Stimulated activated CD8-positive, alpha-beta memory T cell treated with anti-CD3 and anti-CD28 coated beads, Interleukin-15, amount 100 ng/mL, for 1 hour (primary cell): ENCODE data around the gene SPSB1.

Experiments
- DNase-seq: peaks from one replicate; pipeline ENCODE4 v3.0.0-alpha.2; 2020; ENCODE audit warnings: low read depth

The SPSB1 gene

GRCh38 chr1:9300573-9300972 is 7.9 kb downstream of the SPSB1 start:
- no peak for DNase-seq

DNA sequence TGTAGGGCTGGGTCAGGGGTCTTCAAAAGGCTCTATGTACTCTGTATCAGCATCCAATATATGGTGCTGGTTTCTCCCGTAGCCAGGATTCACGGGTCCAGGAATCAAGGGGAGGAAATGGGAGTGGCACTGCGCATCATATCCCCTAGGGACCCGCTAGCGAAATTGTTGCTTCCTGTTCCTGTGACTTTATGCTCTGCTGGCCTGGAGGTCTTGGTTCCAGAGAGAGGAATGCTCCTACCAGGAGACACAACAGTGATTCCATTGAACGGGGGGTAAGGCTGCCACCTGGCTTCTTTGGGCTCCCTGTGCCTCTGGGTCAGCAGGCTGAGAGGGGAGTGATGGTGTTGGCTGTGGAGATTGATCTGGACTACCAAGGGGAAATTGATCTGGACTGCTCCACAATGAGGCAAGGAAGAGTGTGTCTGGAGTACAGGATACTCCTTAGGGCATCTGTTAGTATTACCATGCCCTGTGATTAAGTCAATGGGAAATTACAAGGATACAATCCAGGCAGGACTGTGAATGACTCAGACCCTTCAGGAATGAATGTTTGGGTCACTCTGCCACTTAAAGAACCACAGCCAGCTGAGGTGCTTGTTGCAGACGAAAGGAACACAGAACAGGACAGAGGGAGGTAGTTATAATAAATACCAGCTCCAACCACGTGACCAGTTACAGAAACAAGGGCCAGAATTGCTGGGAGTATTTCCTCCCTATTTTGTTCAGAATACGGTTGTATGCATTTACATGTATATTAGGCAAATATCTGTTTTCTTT is 10.2 kb downstream of the SPSB1 start:
- no peak for DNase-seq

- no peak for DNase-seq
Measured at GRCh38 chr1:9303916-9304315, 11.2 kb downstream of the SPSB1 start.

DNA sequence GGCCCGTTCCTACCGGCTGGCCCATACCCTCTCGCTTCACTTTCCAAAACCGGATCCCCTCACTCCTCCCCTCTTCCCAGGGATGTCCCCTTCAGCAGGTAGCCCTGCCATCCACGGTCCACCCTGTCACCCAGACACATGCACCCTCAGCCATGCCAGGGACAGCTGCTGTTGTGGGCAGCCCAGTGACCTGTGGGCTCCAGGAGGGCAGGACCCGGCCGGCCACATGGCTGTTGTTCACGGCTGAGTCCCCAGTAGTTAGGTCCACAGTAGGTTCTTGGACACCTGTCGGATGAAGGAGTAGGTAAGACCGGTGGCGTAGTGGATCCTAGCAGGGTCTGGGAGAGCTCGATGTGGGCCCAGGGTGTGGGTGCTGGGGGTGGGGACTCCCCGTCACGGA is 12.5 kb downstream of the SPSB1 start:
- no peak for DNase-seq

DNA sequence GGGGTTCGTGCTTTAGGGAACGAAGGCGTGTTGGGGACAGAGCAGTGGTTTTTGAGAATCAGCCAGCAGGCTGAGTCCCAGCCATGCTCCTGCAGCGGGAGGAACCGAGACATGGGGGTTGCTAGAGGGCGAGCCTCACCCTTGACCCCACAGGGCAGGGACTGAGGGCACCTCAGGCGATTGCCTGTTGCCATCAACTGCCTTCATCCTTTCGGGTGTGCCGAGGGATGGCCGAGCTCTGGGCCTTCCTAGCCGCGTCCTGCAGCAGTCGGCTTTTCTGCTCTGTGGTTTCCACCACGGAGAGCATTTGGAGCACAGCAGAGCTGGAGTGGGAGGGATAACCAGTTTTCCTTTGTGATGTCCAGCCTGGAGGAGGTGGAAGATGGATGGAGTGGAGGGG is 13.3 kb downstream of the SPSB1 start:
- no peak for DNase-seq

- no peak for DNase-seq
Measured at GRCh38 chr1:9307303-9307702, 14.6 kb downstream of the SPSB1 start.

DNA sequence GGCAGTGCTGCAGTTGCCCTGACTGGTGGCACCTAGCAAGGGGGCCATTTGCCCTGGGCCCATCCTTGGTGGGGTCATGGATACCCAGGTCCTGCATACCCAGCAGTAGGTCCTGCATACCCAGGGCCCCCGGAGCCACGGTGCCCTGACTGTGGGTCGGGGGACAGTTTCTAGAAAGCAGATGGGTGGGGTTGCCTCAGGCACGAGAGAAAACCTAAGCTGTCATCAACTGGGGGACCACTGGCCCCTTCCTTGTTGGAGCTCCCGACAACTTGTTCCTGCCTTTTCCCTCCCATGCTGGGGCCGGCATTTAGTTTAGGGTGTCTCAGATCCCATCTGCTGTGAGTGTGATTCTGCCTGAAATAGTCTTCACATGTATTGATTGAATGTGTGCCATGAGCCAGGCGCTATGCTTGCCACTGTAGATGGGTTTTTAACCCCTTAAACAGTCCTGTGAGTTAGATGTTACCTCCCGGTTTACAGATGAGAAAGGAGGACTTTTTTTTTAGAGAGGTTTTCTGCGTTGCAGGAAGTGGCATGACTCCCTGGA is 15.6 kb downstream of the SPSB1 start:
- DNase-seq, result no peak

- no peak for DNase-seq
Measured at GRCh38 chr1:9309080-9309479, 16.4 kb downstream of the SPSB1 start.

DNA sequence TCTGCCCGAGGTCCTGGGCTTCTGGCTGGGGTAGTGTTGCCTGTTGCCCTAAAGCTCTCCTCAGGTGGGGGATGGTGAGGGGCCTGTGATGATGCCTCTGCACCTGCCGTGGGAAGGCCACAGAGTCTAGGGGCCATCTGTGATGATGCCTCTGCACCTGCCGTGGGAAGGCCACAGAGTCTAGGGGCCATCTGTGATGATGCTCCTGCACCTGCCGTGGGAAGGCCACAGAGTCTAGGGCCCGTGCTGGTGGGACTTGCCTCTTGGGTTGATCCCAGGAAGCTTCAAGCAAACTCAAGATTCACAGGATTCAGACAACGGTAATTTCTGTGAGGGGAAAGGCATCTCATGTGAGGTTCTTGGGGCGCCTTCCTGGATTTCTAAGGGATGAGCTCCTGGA is 17.3 kb downstream of the SPSB1 start:
- DNase-seq, result no peak

- DNase-seq, result no peak
Measured at GRCh38 chr1:9311029-9311428, 18.3 kb downstream of the SPSB1 start.

- no peak for DNase-seq
Measured at GRCh38 chr1:9311479-9311878, 18.8 kb downstream of the SPSB1 start.

DNA sequence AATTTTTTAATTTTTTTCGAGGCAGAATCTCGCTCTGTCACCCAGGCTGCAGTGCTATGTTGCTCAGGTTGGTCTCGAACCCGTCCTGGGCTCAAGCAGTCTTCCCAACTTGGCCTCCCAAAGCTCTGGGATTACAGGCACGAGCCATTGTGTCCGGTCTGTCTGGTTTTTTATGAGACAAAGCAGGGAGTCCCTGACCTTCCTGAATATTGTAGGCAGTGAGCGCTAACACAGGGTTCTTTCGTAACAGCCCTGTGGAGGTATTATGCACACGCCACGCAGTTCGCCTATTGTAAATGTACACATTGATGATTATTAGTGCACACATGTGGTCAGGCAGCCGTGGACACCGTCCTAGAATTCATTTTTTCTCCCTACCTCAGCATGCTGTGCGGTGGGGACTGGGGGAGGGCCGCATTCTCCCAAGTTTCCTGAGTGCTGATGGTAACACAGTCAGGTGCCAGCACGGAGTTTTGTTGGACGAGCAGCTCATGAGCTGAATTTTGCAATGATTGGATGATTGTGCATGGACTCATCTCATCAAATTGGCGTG is 19.6 kb downstream of the SPSB1 start:
- no peak for DNase-seq

DNA sequence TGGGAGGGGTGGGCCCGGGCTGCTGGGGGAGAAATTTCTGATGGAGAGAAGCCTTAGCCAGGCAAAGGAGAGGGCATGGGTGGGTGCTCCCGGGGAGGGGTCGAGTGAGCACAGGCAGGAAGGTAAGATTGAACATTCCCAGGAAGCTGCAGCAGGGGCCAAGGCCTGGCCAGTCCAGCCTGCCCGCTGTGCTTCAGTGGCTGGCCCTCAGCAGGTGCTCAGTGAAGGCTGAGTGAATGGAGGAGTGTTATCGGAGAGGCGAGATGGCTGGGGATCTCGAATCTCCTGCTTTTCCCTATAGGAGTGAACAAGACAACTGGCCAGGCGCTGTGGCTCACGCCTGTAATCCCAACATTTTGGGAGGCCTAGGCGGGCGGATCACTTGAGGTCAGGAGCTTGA is 20.9 kb downstream of the SPSB1 start:
- no peak for DNase-seq

DNA sequence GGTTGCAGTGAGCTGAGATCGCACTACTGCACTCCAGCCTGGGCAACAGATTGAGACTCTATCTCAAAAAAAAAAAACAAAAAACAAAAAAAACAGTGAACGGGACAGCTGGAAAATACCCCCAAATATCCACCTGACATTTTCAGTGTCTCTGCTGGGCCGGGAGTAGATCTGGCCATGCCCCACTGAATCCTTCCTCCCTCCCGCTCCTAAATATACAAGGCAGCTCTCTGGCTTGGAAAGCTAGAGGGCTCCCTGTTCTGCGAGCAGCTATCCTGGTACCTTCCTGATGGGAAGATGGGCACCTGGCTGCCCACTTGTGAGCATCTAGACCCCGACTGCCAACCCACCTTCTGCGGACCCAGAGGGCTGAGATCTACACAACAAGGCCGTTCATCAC is 21.4 kb downstream of the SPSB1 start:
- DNase-seq, result no peak

DNA sequence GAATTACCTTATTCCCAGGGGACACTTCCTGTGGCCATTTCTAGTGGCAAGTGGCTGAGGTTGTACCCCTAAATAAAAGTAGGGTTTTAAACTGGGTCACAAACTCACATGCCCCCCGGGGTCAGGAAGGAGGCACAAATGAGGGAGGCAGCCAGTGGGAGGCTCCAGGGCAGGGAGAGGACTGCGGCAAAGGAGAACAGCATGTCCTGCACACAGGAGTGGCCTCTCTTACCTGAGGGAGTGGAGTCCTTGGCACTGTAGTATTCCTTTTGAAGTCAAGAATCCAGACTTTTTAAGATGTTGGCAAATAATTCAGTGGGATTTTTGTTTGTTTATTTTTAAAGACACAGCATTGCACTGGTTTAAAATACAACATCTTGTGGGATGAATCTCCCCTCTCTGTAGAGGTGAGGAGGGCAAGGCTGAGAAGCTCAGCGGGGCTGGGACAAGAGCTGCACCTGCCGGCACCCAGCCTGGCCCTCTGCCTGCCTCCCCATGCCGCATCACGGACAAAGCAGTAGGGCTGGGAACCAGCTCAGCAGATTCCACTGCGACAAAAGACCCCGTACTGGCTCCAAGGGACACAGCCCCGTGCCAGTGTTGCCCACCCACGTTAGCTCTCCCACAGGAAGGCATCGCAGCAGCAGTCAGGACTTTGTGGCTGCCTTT is 22.2 kb downstream of the SPSB1 start:
- no peak for DNase-seq

GRCh38 chr1:9315411-9316079 is 22.9 kb downstream of the SPSB1 start:
- DNase-seq, result no peak

GRCh38 chr1:9316080-9316444 is 23.4 kb downstream of the SPSB1 start:
- DNase-seq, result no peak

GRCh38 chr1:9316512-9316911 is 23.8 kb downstream of the SPSB1 start:
- DNase-seq, result no peak

- DNase-seq, result no peak
Measured at GRCh38 chr1:9317072-9317471, 24.4 kb downstream of the SPSB1 start.

GRCh38 chr1:9317591-9318417 is 25.1 kb downstream of the SPSB1 start:
- no peak for DNase-seq

- no peak for DNase-seq
Measured at GRCh38 chr1:9319208-9319788, 26.6 kb downstream of the SPSB1 start.
